ENCODE data around the gene KANK2.

The KANK2 gene

GRCh38 chr19:11240008-11240444 lies 42.7 kb upstream of the KANK2 start:
- H3K79me2 ChIP-seq (ENCODE audit: insufficient read depth, low read length), result no peaks in the 10 kb centered on the region
- H3K36me3 ChIP-seq (ENCODE audit: insufficient read depth, low read length), result no peaks in the 10 kb centered on the region
- H3K9ac ChIP-seq (ENCODE audit: low read depth, low read length), result no peak overlapping the region
- DNase-seq, result no peak
- no peaks in the 10 kb centered on the region for H3K9me3 ChIP-seq (ENCODE audit: insufficient read depth, low read length, severe bottlenecking)
- H3K27me3 ChIP-seq (ENCODE audit: insufficient read depth, low read length, poor library complexity), result no peaks in the 10 kb centered on the region
- no peaks in the 10 kb centered on the region for H4K20me1 ChIP-seq (ENCODE audit: insufficient read depth, low read length)
- ATAC-seq (ENCODE audit: insufficient read depth, low read depth), result no peak
- no peak overlapping the region for H3K27ac ChIP-seq (ENCODE audit: low read length)
- no peak overlapping the region for H2AFZ ChIP-seq (ENCODE audit: low read depth, low read length)
- H3K4me2 ChIP-seq (ENCODE audit: insufficient read depth, low read length), result no peak overlapping the region
- no peak overlapping the region for H3K4me3 ChIP-seq (ENCODE audit: low read depth in 1 of 2, low read length in 2 of 2)
- TF ChIP-seq CTCF (IDR thresholded peaks at IDR 0.05; ENCODE audit: borderline replicate concordance, extremely low read depth, low read length, poor library complexity, severe bottlenecking) (no peak), EZH2 (IDR thresholded peaks at IDR 0.05; ENCODE audit: borderline replicate concordance, low read depth, low read length, severe bottlenecking) (no peak)
- peaks cover 2% of the 10 kb centered on the region; the same call in 1 of the 2 replicates for H3K4me1 ChIP-seq (ENCODE audit: insufficient read depth, low read length)

GRCh38 chr19:11239377-11240000 lies 42.1 kb upstream of the KANK2 start, which contains the start of gene ANGPTL8:
Gene ANGPTL8 (plus strand): TSS chr19:11239619. CDS start chr19:11239638, 19 bp downstream.
- Histone ChIP-seq H3K27ac (ENCODE audit: low read length) (no peak within 1 kb of the TSS), H3K9me3 (ENCODE audit: insufficient read depth, low read length, severe bottlenecking) (no peaks in the 10 kb centered on the region), H2AFZ (ENCODE audit: low read depth, low read length) (no peak within 1 kb of the TSS), H4K20me1 (ENCODE audit: insufficient read depth, low read length) (no peaks in the 10 kb centered on the region), H3K27me3 (ENCODE audit: insufficient read depth, low read length, poor library complexity) (no peaks in the 10 kb centered on the region), H3K36me3 (ENCODE audit: insufficient read depth, low read length) (no peaks in the 10 kb centered on the region), H3K9ac (ENCODE audit: low read depth, low read length) (no peak within 1 kb of the TSS), H3K79me2 (ENCODE audit: insufficient read depth, low read length) (no peaks in the 10 kb centered on the region), H3K4me2 (ENCODE audit: insufficient read depth, low read length) (no peak within 1 kb of the TSS), H3K4me1 (ENCODE audit: insufficient read depth, low read length) (peaks cover 2% of the 10 kb centered on the region; the same call in 1 of the 2 replicates), H3K4me3 (ENCODE audit: low read depth in 1 of 2, low read length in 2 of 2) (no peak within 1 kb of the TSS)
- no peak for DNase-seq
- ATAC-seq (ENCODE audit: insufficient read depth, low read depth), result no peak
- no peak for TF ChIP-seq CTCF (IDR thresholded peaks at IDR 0.05; ENCODE audit: borderline replicate concordance, extremely low read depth, low read length, poor library complexity, severe bottlenecking)
- TF ChIP-seq EZH2 (IDR thresholded peaks at IDR 0.05; ENCODE audit: borderline replicate concordance, low read depth, low read length, severe bottlenecking), result no peak

GRCh38 chr19:11238781-11239376 lies 41.5 kb upstream of the KANK2 start:
- no peak overlapping the region for H3K9ac ChIP-seq (ENCODE audit: low read depth, low read length)
- no peak for ATAC-seq (ENCODE audit: insufficient read depth, low read depth)
- no peak overlapping the region for H3K4me3 ChIP-seq (ENCODE audit: low read depth in 1 of 2, low read length in 2 of 2)
- H3K9me3 ChIP-seq (ENCODE audit: insufficient read depth, low read length, severe bottlenecking), result no peaks in the 10 kb centered on the region
- no peak overlapping the region for H3K27ac ChIP-seq (ENCODE audit: low read length)
- no peaks in the 10 kb centered on the region for H3K27me3 ChIP-seq (ENCODE audit: insufficient read depth, low read length, poor library complexity)
- H3K4me2 ChIP-seq (ENCODE audit: insufficient read depth, low read length), result no peak overlapping the region
- H4K20me1 ChIP-seq (ENCODE audit: insufficient read depth, low read length), result no peaks in the 10 kb centered on the region
- H3K4me1 ChIP-seq (ENCODE audit: insufficient read depth, low read length), result peaks cover 2% of the 10 kb centered on the region; the same call in 1 of the 2 replicates
- no peaks in the 10 kb centered on the region for H3K79me2 ChIP-seq (ENCODE audit: insufficient read depth, low read length)
- no peaks in the 10 kb centered on the region for H3K36me3 ChIP-seq (ENCODE audit: insufficient read depth, low read length)
- no peak overlapping the region for H2AFZ ChIP-seq (ENCODE audit: low read depth, low read length)
- DNase-seq, result no peak
- no peak for TF ChIP-seq EZH2 (IDR thresholded peaks at IDR 0.05; ENCODE audit: borderline replicate concordance, low read depth, low read length, severe bottlenecking)
- TF ChIP-seq CTCF (IDR thresholded peaks at IDR 0.05; ENCODE audit: borderline replicate concordance, extremely low read depth, low read length, poor library complexity, severe bottlenecking), result no peak
